ACHN (cell line): ENCODE measurements around the gene S100A2.
"Not testable (repeated sequence)": the region's sequence is repeated elsewhere in the genome, so short reads cannot be mapped to it uniquely, and the experiment has no call there.

Experiments used
- DNase-seq: peaks from one replicate; pipeline ENCODE4 v3.0.0-alpha.2; 2015
- in situ Hi-C: cut with HindIII; loops from 2 replicates; pipeline ENCODE4 v1.10.0; 2017; ENCODE audit warnings: low sequenced_read_pairs, low pct_ligation_motif_present, low pct_unique_long_range_greater_than_20kb

S100A2 gene

DNA sequence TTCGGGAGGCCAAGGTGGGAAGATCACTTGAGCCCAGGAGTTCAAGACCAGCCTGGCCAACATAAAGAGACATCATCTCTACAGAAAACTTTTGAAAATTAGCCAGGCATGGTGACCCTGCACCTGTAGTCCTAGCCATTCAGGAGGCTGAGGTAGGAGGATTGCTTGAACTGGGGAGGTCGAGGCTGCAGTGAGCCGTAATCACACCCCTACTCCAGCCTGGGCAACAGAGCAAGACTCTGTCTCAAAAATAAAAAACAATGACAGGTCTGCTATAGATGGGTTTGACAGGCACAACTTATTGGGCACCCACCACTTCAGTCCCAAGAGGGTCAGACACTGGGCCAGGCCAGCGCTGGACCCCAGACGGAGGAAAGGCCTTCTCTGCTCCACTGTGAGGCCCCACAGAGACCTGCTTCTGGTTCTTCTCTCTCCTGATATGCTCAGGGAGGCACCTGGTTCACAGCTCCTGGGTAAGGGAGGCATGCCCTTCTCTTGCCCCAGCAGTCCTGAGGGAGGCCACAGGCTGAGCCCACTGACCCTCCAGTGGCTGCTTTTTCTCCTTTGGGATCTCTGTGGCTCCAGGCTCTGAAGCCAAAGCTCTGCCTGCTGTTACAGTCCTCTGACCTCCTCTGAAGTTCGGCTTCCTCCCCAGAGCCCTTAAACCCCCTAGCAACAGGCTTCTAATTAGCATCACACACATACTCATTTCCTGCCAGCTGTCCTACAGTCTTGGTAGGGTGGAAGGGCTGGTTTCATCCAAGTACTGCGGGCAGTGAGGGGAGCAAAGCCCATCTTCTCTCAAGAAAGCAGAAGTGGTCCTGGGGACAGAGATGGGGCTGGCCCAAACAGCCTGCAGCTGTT is 32.9 kb upstream of the S100A2 start:
- no peak for DNase-seq
- in situ Hi-C loops: no loop called here

DNA sequence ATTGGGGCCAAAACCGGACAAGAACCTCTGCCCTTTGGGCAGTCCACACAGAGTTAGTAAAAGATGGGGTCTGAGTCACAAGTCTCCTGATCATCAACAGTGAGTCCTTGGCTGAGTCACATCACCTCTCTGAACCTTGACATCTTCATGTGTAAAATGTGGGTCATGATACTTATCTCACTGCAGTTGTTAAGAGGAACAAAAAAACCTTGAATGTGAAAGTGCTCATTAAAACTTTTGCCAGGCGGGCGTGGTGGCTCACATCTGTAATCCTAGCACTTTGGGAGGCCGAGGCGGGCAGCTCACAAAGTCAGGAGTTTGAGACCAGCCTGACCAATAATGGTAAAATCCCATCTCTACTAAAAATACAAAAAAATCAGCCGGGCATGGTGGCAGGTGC is 31.6 kb upstream of the S100A2 start:
- in situ Hi-C loops: no loop called here
- peak; percentile 64 for DNase-seq

DNA sequence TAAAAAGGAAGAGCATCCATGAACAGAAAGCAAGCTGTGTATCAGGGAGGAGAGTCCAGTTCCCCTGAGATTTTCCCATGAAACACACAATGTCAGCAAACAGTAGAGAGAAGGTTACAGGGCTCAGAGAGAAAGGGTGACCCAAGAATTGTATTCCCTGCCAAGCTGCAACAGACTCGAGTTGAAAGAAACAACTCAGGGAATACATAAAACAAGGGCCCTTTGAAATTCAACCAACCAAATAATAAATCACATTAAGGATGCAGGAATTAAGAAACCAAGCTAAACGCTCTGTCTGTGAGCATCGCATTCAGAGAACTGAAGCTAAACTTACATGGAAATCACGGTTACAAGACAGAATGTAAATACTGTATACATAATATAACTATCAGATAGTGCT is 27.1 kb upstream of the S100A2 start:
- in situ Hi-C loops: no loop called here
- DNase-seq: no peak

DNA sequence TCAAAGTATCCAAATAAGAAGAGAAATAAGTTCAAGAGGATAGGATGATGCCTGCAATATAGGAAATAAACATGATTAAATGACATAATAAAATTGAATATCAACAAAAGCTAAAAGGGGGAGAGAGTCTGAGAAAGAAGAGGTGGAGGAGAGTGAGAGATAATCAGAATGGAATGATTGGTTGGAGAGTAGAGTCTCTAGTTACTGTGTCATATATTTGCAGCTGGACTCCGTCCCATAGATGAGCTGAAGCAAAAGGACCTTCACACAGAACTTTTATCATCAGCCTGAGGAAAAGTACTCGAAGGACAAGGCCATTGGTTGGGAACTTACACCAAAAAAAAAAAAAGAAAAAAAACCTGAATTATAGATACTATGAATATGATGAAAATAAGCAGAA is 22.8 kb upstream of the S100A2 start:
- DNase-seq: no peak
- in situ Hi-C loops: no loop called here

DNA sequence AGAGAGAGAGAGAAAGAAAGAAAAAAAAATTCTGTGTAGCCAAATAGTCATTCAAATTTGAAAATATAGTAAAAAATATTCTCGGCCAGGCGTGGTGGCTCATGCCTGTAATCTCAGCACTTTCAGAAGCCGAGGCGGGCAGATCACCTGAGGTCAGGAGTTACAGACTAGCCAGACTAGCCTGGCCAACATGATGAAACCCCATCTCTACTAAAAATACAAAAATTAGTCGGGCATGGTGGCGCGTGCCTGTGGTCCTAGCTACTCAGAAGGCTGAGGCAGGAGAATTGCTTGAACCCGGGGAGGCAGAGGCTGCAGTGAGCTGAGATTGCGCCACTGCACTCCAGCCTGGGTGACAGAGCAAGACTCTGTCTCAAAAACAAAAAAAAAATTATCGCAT is 22.4 kb upstream of the S100A2 start:
- in situ Hi-C loops, DNase-seq: not testable (repeated sequence)

DNA sequence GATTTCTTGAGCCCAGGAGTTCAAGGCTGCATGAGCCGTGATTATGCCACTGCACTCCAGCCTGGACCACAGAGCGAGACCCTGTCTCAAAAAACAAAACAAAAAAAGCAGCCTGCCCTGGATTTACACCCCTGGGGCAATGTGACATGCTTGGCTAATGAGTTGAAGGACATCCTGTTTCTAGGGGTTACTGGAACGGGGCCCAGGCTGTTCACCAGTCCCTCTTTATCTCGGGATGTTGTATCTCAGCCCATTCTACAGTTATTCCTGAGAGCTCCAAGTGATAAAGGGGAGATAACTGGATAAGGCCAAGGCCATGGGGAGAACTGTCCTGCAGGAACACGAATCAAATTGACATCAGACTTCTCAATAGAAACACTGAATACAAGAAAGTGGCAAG is 21.7 kb upstream of the S100A2 start:
- DNase-seq: no peak
- in situ Hi-C loops: no loop called here

DNA sequence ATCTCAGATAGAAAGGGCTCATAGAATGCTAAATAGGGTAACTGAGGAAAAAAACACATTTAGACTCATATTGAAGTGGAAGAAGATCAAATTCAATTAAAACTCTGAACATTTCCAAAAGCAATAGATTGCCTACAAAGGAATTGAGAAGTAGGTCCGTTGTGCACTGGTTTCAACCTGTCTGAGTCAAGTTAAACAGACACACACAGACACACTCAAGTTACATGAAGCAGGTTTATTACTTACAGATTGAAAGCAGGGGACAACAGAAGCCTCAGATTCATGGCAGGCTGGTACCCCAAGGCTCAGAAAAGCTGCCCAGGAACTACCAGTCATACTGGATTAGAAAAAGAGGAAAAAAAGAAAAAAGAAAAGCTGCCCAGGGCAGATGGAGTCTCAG is 20.7 kb upstream of the S100A2 start:
- in situ Hi-C loops: no loop called here
- no peak for DNase-seq

DNA sequence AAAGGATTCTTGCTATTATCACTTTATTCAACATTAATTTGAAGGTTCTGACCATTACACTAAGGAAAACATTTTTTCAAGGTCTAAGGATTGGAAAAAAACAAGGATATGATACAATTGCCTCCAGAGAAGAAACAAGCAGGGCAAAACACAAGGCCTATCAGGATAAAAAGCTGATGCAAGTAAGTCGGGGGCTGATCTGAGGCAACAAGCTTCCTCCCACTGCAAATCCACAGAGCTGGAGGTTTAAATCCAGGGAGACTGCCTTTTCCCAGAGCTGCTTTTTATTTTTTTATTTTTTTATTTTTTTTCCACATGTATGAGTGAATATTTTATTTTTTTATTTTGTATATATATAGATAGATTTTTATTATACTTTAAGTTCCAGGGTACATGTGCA is 19.4 kb upstream of the S100A2 start:
- in situ Hi-C loops: no loop called here
- no peak for DNase-seq

DNA sequence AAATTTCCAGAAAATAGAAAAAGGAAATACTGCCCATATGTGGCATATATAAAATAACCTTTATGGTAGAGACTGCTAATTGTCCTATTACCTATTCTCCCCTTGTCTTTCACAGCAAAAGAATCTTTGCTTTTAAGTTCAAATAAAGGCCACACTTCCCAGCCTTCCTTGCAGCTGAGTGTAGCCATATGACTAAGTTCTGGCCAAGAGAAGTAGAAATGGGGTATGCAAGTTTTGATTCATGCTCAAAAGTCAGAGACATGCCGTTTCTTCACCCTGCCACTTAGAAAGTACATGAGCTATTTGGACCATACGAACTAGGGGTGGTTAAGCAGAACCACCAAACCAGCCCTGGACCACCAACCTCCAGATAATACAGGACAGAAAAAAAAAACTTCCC is 18.3 kb upstream of the S100A2 start:
- in situ Hi-C loops: no loop called here
- DNase-seq: no peak

DNA sequence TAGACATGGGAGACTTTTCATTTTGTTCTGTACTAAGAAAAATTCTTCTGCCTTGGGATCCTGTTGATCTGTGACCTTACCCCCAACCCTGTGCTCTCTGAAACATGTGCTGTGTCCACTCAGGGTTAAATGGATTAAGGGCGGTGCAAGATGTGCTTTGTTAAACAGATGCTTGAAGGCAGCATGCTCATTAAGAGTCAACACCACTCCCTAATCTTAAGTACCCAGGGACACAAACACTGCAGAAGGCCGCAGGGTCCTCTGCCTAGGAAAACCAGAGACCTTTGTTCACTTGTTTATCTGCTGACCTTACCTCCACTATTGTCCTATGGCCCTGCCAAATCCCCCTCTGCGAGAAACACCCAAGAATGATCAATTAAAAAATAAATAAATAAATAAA is 17.9 kb upstream of the S100A2 start:
- DNase-seq, in situ Hi-C loops: not testable (repeated sequence)

DNA sequence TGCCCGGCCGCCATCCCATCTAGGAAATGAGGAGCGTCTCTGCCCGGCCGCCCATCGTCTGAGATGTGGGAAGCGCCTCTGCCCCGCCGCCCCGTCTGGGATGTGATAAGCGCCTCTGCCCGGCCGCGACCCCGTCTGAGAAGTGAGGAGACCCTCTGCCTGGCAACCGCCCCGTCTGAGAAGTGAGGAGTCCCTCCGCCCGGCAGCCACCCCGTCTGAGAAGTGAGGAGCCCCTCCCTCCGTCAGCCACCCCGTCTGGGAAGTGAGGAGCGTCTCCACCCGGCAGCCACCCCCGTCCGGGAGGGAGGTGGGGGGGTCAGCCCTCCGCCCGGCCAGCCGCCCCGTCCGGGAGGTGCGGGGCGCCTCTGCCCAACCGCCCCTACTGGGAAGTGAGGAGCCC is 17.2 kb upstream of the S100A2 start:
- in situ Hi-C loops, DNase-seq: not testable (repeated sequence)

DNA sequence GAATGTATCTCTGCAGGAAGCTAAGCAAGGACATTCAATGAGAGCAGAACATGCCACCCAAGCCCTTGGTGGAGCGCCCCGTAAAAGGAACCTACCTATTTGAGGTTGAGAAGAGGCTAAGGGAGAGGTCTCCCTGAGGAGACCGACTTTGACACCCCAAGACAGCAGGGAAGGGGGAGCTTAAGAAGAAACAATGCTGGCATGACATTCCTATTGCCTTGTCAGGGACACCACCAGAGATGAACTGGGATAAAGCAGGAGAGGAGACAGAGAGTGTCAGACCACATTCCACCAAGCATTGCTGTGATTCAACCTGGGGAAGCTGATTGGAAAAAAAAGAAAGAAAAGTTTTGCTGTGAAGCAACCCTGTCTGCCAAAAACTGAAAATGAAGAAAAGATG is 13.3 kb upstream of the S100A2 start:
- in situ Hi-C loops: no loop called here
- DNase-seq: no peak

DNA sequence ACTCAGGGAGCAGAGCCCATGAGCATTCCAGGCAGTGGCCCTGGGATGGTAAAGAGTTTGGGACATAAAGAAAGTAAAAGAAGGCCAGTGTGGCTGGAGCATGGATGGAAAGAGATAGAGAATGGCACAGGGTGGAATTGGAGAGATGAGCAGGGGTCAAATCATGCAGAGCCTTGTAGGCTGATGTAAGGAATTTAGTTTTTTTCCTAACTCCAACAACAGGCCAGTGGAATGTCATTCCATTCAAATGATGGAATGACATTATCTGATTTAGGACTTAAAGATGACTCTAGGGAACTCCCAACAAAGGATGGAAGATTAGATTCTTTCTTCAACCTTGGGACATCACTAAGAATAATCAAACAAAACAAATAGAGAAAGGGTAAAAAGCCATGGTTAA is 12.8 kb upstream of the S100A2 start:
- in situ Hi-C loops: no loop called here
- peak; percentile 20 for DNase-seq

DNA sequence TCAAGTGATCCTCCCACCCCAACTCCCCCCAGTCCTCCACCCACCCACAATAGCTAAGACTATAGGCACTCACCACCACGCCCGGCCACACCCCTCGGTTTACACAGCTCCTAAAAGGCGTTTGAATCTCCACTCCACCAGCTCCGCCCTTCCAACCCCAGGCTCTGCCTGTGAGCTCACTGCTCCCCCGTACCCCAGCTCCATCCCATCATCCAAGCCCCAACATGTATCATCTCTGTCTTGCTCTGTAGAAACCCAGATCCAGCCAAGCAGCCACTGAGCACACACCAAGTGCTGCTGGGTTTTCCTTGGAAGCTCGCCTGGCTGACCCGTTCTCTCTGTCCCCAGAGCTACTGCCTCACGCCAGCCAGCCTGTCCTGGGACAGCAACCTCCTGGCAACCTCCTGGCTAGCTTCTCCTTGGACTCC is 12.0 kb upstream of the S100A2 start:
- in situ Hi-C loops: no loop called here
- no peak for DNase-seq

DNA sequence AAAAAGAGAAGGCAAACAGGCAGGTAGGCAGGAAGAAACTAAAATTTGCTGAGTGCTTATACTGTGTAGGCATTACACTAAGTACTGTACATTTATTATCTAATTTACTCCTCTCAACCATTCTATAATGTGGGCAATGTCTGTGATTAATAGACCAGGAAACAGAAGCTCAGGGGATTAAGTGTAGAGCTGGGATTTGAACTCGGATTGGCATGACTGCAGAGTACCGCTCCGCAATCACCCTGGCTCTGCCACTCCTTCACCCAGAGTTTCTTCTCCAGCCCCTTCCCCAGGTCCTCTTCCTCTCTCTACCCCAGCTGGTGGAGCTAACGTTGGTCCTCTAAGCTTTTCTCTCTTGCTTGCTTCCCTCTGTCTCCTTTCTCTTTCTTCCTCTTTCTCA is 11.5 kb upstream of the S100A2 start:
- in situ Hi-C loops: no loop called here

DNA sequence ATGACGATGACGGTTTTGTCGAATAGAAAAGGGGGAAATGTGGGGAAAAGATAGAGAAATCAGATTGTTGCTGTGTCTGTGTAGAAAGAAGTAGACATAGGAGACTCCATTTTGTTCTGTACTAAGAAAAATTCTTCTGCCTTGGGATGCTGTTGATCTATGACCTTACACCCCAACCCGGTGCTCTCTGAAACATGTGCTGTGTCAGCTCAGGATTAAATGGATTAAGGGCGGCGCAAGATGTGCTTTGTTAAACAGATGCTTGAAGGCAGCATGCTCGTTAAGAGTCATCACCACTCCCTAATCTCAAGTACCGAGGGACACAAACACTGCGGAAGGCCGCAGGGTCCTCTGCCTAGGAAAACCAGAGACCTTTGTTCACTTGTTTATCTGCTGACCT is 9.9 kb upstream of the S100A2 start:
- DNase-seq, in situ Hi-C loops: not testable (repeated sequence)

More for the DNA sequence above, 11.5 kb upstream of the S100A2 start:
- DNase-seq: no peak

DNA sequence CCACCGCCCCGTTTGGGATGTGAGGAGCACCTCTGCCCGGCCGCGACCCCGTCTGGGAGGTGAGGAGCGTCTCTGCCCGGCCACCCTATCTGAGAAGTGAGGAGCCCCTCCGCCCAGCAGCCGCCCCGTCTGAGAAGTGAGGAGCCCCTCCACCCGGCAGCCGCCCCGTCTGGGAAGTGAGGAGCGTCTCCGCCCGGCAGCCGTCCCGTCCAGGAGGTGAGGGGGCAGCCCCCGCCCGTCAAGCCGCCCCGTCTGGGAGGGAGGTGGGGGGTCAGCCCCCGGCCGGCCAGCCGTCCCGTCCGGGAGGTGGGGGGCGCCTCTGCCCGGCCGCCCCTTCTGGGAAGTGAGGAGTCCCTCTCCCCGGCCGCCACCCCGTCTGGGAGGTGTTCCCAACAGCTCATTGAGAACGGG is 9.4 kb upstream of the S100A2 start:
- in situ Hi-C loops, DNase-seq: not testable (repeated sequence)

DNA sequence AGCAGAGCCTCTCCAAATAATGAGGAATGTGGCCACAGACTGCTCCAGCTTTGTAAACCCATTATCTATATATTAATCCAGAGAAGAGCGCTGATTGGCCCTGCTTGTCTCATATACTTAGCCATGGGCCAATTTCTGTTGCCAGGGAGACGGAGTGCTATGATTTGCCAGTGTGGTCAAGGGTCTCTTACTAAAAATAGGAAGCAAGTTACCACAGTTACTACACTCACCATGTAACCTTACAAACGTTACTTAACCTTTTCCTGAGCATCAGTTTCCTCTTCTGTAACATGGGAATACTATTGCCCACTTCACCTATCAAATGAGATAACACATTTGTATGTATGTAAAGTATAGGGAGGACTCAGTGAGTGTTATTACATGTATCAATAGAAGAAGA is 7.7 kb upstream of the S100A2 start:
- no peak for DNase-seq
- in situ Hi-C loops: no loop called here

DNA sequence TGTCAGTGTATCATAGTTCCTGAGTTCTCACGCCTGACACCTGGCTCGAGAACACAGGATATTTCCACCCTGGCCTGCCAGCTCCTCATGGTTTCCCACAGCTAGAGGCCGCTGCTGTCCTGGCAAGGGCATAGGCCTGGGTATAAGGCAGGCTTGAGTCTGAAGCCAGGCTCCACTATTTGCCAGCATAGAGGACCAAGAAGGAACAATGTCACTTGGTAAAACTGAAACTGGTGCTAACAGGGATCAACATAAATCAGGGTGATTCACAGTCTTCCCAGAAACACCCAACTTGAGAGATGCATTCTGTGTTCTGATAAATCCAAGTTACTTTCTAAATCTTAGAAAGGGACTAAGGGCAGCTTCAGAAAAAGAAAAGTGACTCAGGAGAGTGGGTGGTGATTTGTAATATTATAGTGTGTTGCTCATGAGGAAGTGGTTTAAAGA is 6.9 kb upstream of the S100A2 start:
- in situ Hi-C loops: no loop called here
- peak; percentile 89 for DNase-seq

DNA sequence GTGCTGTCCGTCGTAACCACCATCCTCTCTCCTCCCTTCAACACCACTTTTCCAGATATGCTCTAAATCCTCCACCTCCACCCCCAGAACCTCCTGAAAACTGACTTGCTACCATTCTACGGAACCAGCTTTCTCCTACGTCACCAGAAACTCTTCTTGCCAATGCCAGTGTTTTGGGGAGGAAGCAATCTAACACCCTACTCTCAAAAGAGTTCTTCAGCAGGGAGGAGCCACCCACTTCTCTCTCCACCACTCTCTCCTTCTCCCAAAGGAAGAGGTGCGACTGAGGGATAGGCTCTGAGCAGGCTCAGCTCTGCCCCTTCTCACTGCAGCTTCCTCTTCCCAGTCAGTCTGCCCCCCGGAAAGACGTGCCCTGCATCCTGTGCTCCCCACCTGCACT is 6.1 kb upstream of the S100A2 start:
- in situ Hi-C loops: no loop called here
- no peak for DNase-seq
